Suprapubic skin (tissue), 4 donors: ENCODE results near the gene CHPF.

Experiments used
- CTCF ChIP-seq, 2 donors: fragments of 200-600 bp in 1 of 2; fragments of 450-650 bp in 1 of 2; sonication (generic) in 1 of 2; IDR thresholded peaks; one replicate each; pipeline ENCODE4 v1.5.1; 2016 to 2019; ENCODE audit warnings: antibody characterized with exemption in 2 of 2, mild to moderate bottlenecking in 1 of 2, moderate library complexity in 1 of 2
- POLR2A ChIP-seq, 2 donors: fragments of 450-650 bp; IDR thresholded peaks; one replicate each; pipeline ENCODE4 v1.6.1; 2017; ENCODE audit warnings: antibody characterized with exemption in 2 of 2, mild to moderate bottlenecking in 2 of 2, moderate library complexity in 2 of 2
- POLR2AphosphoS5 ChIP-seq, 3 donors: sonication (generic); formaldehyde crosslinking; IDR thresholded peaks; one replicate each; pipeline ENCODE4 v1.6.1; 2017; ENCODE audit warnings: antibody characterized with exemption in 3 of 3

GRCh38 chr2:219508971-219509779 lies 34.4 kb downstream of the CHPF start:
- no peak for TF ChIP-seq POLR2AphosphoS5 (IDR thresholded peaks at IDR 0.05)
- no peak for TF ChIP-seq CTCF (IDR thresholded peaks at IDR 0.05)
- TF ChIP-seq POLR2A (IDR thresholded peaks at IDR 0.05), result no peak
